T-helper 1 cell treated with Interleukin-12 subunit alpha and Interleukin-12 subunit beta and Interleukin-4 antibody, amounts not matched to agents 30 μg/mL and 1 μg/mL, for 36 hours (primary cell): Measurements from ENCODE around the gene FILIP1.

Experiments used
- H3K27ac Mint-ChIP-seq: one replicate; pipeline ENCODE4 v1.8.0; 2021; ENCODE audit warnings: mild to moderate bottlenecking, mixed read lengths
- H3K27me3 Mint-ChIP-seq: one replicate; pipeline ENCODE4 v1.8.0; 2021; ENCODE audit warnings: low read depth, mixed read lengths
- H3K36me3 Mint-ChIP-seq: one replicate; pipeline ENCODE4 v1.8.0; 2021; ENCODE audit warnings: low read depth, mixed read lengths
- H3K4me1 Mint-ChIP-seq: one replicate; pipeline ENCODE4 v1.8.0; 2021; ENCODE audit warnings: low read depth, mixed read lengths
- H3K4me3 Mint-ChIP-seq: one replicate; pipeline ENCODE4 v1.8.0; 2021; ENCODE audit warnings: mild to moderate bottlenecking, moderate library complexity, mixed read lengths
- H3K9me3 Mint-ChIP-seq: one replicate; pipeline ENCODE4 v1.8.0; 2021; ENCODE audit warnings: mixed read lengths

FILIP1 gene, protein sequence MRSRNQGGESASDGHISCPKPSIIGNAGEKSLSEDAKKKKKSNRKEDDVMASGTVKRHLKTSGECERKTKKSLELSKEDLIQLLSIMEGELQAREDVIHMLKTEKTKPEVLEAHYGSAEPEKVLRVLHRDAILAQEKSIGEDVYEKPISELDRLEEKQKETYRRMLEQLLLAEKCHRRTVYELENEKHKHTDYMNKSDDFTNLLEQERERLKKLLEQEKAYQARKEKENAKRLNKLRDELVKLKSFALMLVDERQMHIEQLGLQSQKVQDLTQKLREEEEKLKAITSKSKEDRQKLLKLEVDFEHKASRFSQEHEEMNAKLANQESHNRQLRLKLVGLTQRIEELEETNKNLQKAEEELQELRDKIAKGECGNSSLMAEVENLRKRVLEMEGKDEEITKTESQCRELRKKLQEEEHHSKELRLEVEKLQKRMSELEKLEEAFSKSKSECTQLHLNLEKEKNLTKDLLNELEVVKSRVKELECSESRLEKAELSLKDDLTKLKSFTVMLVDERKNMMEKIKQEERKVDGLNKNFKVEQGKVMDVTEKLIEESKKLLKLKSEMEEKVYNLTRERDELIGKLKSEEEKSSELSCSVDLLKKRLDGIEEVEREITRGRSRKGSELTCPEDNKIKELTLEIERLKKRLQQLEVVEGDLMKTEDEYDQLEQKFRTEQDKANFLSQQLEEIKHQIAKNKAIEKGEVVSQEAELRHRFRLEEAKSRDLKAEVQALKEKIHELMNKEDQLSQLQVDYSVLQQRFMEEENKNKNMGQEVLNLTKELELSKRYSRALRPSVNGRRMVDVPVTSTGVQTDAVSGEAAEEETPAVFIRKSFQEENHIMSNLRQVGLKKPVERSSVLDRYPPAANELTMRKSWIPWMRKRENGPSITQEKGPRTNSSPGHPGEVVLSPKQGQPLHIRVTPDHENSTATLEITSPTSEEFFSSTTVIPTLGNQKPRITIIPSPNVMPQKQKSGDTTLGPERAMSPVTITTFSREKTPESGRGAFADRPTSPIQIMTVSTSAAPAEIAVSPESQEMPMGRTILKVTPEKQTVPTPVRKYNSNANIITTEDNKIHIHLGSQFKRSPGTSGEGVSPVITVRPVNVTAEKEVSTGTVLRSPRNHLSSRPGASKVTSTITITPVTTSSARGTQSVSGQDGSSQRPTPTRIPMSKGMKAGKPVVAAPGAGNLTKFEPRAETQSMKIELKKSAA (N-terminal part only)

DNA sequence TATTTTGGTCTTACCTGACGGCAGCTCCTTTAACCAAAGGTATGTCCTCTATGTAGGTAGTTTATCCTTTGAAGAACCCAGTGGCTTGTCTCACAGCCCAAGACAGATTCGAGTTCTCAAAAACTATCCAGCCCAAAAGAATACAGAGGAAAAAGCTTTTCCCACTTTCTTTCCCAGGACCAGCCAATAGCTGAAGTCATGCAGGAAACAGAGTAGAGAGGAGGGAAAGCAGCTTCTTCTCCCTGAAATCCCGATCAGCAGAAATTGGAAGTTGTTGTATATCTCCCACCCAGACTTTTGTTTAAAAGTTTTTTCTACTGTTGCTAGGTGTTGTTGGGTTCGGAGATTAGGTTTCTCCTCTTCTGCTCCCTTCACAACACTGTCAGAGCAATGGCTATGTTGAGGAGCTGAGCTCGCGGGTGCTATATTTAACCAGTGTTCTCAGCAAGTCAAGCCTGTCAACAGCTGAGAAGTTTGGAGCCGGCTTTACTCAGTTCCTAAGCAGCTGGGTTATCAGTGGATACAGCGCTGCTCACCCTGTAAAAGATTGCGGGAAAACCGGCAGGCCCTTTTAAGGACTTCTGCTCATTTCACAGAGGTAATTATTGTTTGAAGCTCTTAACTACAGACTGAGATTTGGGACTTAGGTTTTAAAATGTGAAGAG lies at the start of gene FILIP1:
TSS of gene FILIP1 (minus strand) at position 401 of the 665 bp plus-strand sequence. CDS start 78,828 bp downstream, outside the sequence.
- Mint-ChIP-seq H3K9me3 (no peaks in the 10 kb centered on the region), H3K4me3 (peak within 1 kb of the TSS; percentile 8), H3K27ac (no peak within 1 kb of the TSS), H3K4me1 (peaks cover 25% of the 10 kb centered on the region), H3K27me3 (peaks cover 64% of the 10 kb centered on the region), H3K36me3 (peaks cover 2% of the 10 kb centered on the region)

DNA sequence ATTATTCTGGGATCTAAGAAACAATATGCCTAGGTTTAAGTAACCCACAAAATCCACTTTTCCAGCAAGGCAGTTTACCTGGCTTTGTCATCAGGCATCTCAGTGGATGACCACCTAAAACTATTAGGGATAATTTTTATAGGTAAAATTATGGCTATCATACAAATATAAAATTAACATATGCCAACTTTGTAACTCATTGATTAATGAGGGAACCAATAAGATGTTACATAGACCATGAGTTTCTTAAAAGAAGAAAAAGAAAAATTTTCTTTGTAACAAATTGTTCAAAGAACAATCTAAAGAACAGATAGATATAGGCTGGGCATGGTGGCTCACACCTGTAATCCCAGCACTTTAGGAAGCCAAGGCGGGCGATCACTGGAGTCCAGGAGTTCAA lies 49.7 kb upstream of the FILIP1 start:
- no peaks in the 10 kb centered on the region for H3K4me1 Mint-ChIP-seq
- H3K4me3 Mint-ChIP-seq, result no peak overlapping the region

DNA sequence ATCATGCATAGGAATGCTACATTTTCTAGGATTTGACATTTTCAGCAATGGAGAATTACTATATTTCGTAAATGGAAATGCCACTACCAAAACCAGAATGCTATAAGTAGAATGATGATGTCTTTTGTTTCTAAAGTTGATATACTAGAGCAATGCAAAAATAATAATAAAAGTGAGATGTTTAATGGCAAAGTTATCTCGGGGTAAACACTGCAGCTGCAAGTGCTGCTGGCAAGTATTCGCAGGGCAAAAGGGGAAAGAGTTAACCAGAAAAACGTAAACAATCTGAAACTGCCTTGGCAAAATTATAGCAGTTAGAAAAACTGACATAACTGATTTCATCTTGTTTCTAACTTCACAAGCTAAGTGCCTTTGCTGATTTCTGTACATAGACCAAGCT lies 45.5 kb upstream of the FILIP1 start:
- Mint-ChIP-seq H3K4me1 (no peaks in the 10 kb centered on the region), H3K4me3 (no peak overlapping the region), H3K36me3 (no peaks in the 10 kb centered on the region), H3K27me3 (peaks cover 34% of the 10 kb centered on the region), H3K27ac (no peak overlapping the region), H3K9me3 (no peaks in the 10 kb centered on the region)

More for the DNA sequence above, 49.7 kb upstream of the FILIP1 start:
- Mint-ChIP-seq H3K27ac (no peak overlapping the region), H3K27me3 (peaks cover 34% of the 10 kb centered on the region), H3K9me3 (no peaks in the 10 kb centered on the region), H3K36me3 (no peaks in the 10 kb centered on the region)

DNA sequence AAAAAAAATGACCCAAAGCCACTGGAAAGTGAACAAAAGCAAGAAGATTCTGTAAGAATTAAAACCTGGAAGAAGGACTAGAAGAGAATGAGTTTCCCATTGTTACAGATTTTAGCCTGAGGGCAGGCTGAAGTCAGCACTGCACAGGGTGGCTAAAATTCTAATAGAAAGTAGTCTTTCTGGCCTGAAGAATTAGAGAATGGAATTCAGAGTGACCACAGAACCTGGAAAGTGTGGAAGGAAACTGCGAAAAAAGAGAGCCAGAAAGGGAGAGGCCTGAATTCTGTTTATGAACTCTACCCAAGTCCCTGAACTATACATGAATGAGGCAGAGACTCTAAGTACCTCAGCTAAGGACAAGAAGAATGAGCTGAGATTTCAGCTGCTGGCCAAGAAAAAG lies 38.9 kb upstream of the FILIP1 start:
- Mint-ChIP-seq H3K27me3 (peaks cover 38% of the 10 kb centered on the region), H3K27ac (no peak overlapping the region), H3K36me3 (no peaks in the 10 kb centered on the region), H3K9me3 (no peaks in the 10 kb centered on the region), H3K4me1 (no peaks in the 10 kb centered on the region), H3K4me3 (no peak overlapping the region)

DNA sequence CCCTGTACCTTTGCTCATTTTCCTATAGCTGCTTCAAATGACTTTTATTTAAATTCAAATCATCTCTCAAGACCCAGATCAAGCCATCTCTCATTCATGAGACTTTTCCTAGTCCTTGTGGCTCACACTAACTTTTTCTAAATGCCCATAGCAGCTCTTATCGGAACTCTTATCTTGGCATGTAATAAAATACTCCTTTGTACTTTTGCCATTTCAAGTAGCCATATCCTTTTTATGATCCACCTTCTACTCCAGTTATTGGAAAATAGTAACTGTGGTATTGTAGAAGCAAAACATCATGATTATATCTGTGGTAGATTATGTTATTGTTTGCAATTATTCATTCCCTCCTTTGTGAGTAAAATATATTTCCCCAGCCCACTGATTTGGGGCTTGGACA lies 37.6 kb upstream of the FILIP1 start:
- no peaks in the 10 kb centered on the region for H3K36me3 Mint-ChIP-seq
- H3K9me3 Mint-ChIP-seq, result no peaks in the 10 kb centered on the region
- H3K27me3 Mint-ChIP-seq, result peaks cover 49% of the 10 kb centered on the region
- no peak overlapping the region for H3K27ac Mint-ChIP-seq
- H3K4me1 Mint-ChIP-seq, result no peaks in the 10 kb centered on the region
- H3K4me3 Mint-ChIP-seq, result no peak overlapping the region

DNA sequence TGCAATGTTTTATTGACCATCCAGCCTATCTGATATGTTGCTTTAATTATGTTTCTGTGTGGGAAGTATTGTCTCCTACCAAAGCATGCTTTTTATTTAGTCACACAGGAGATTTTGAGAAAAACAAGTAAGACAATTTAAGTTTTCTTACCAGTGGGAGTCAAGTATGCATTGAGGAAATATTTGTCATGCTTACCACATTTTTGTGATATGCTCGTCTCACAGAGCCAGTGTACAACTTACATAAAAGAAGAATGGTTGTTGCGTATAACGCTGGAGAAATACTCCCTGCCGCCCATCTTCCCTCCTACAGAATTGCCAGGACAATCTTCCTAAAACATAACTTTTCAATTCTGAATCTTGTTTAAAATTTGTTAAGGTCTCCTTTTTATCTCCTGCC lies 37.1 kb upstream of the FILIP1 start:
- no peaks in the 10 kb centered on the region for H3K9me3 Mint-ChIP-seq
- H3K4me3 Mint-ChIP-seq, result no peak overlapping the region
- H3K27ac Mint-ChIP-seq, result no peak overlapping the region
- H3K4me1 Mint-ChIP-seq, result no peaks in the 10 kb centered on the region
- no peaks in the 10 kb centered on the region for H3K36me3 Mint-ChIP-seq
- peaks cover 49% of the 10 kb centered on the region for H3K27me3 Mint-ChIP-seq

DNA sequence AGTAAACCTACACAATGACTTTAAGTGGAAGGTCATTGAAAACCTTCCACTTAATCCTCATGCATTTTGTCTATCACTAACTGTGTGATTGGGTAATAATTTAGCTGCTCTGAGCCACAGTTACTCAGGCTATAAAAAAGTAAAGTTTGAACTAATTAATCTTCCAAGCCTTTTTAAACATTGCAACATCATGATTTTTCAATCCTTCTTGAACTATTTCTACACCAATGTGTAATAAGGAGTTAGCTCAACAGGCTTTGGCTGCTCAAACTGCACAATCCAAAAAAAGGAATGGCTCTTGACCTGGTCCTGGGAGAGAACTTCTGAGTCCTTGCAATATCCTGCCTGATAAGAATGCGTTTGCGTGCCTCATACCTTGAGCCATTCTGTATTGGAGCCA lies 34.8 kb upstream of the FILIP1 start:
- H3K36me3 Mint-ChIP-seq, result no peaks in the 10 kb centered on the region
- H3K4me1 Mint-ChIP-seq, result no peaks in the 10 kb centered on the region
- H3K4me3 Mint-ChIP-seq, result no peak overlapping the region
- no peak overlapping the region for H3K27ac Mint-ChIP-seq
- peaks cover 52% of the 10 kb centered on the region for H3K27me3 Mint-ChIP-seq
- no peaks in the 10 kb centered on the region for H3K9me3 Mint-ChIP-seq

DNA sequence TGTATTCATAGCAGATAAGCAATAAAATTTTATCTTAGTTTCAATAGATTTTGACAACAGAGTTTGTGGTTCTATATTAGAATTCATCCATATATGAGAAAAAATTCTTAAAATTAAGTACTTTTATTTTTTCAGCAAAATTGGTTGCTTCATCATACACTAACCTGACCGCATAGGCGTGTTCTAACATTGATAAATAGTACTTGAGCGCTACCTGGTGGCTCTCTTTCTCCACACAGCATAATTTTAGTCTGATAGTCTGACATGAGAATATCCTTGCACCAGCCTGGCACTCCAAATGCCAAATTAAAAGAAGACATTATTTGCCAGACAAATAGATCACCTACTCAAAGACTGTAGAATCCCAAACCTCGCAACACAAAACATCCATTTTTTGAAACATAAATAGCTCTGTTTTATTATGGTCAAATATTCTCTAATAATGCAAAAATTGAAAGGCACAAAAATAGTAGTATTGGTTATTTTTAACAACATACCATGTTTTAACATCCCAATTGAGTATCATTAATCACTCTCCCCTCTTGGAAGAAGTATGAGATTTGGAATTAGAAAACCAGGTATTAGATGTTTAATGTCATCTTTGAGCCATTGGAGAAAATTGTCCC lies 33.0 kb upstream of the FILIP1 start:
- Mint-ChIP-seq H3K36me3 (no peaks in the 10 kb centered on the region), H3K4me1 (no peaks in the 10 kb centered on the region), H3K27ac (no peak overlapping the region), H3K9me3 (no peaks in the 10 kb centered on the region), H3K4me3 (no peak overlapping the region), H3K27me3 (peaks cover 48% of the 10 kb centered on the region)

DNA sequence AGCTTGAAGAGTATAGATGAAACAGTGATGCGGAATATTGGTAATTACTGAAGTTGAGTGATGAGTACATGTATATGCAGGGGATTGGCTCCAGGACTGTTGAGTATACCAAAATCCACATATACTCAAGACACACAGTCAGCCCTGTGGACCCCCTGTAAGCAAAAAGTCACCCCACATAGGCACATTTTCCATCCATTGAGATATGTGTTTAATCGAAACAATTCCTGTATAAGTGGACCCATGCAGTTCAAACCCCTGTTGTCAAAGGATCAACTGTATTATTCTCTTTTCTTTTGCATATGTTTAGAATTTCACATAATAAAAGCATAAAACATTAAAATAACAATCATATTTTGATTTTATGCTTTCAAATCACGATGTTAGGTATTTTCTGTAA lies 32.1 kb upstream of the FILIP1 start:
- no peaks in the 10 kb centered on the region for H3K4me1 Mint-ChIP-seq
- no peak overlapping the region for H3K27ac Mint-ChIP-seq
- H3K27me3 Mint-ChIP-seq, result peaks cover 41% of the 10 kb centered on the region
- no peaks in the 10 kb centered on the region for H3K9me3 Mint-ChIP-seq
- no peaks in the 10 kb centered on the region for H3K36me3 Mint-ChIP-seq
- H3K4me3 Mint-ChIP-seq, result no peak overlapping the region

DNA sequence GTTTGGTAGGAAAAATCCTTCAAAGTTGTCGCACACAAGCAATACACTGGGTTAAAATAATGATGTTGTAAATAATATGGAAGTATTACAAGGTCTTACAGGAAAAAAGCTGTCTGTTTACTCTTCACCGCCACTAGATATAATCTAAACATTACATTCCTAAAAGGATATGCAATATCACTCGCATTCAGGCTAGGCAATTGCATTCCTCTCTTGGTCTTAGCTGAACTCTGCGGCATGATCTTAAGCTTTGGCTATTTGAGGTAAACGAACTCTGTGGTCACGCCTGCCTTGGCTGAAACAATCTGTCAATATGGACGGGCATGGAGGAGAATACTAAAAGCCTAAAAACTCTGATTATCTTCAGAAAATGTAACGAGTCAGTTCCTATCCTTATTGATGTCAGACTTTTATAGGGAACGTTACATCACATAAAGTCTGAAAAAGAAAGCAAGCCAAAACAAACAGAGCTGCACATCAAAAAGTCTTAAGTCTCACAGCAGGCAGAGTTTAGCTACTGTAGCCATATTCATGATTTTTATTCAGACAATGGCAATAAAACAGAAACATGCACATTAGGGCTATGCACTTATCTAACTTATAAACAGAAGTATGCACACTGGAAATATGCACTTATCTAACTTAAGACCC lies 30.8 kb upstream of the FILIP1 start:
- no peaks in the 10 kb centered on the region for H3K36me3 Mint-ChIP-seq
- no peaks in the 10 kb centered on the region for H3K9me3 Mint-ChIP-seq
- no peak overlapping the region for H3K4me3 Mint-ChIP-seq
- H3K4me1 Mint-ChIP-seq, result no peaks in the 10 kb centered on the region
- H3K27ac Mint-ChIP-seq, result no peak overlapping the region
- peaks cover 38% of the 10 kb centered on the region for H3K27me3 Mint-ChIP-seq

DNA sequence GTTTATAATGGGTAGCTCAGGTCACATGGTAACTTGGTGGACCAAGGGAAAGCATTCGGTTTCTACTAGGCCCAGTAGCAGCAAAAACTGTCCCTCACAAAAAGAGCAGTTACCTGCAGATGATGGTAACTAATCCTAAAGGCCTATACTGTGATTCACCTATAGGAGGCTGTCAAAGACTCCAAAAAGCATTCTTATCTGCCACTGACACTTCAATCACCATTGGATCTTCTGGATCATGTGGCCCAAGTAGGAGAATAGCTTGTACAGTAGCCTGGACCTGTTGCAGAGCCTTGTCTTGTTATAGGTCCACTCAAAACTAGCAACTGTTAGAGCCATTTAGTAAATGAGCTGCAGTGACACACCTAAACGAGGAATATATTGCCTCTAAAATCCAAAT lies 23.2 kb upstream of the FILIP1 start:
- H3K27ac Mint-ChIP-seq, result no peak overlapping the region
- H3K36me3 Mint-ChIP-seq, result no peaks in the 10 kb centered on the region
- H3K27me3 Mint-ChIP-seq, result peaks cover 5% of the 10 kb centered on the region
- H3K4me1 Mint-ChIP-seq, result no peaks in the 10 kb centered on the region
- peaks cover 3% of the 10 kb centered on the region for H3K9me3 Mint-ChIP-seq
- no peak overlapping the region for H3K4me3 Mint-ChIP-seq

DNA sequence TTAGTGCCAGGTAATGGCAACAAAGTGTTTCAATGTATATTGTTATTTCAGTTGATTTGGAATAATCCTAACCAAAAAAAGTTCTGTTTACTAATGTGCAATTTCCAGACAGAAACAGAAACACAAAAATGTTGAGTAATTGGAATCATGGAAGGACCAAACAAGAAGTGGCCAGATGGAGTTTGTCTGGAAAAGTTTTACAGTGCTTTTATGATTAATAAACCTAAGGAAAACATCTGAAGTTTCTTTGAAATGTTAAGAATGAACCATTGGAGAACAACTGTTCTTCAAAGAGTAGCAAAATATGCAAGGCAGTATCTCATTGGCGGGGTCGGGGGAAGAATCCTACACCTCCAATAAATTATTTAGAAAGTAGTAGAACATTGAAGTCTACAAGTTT lies 19.0 kb upstream of the FILIP1 start:
- H3K27ac Mint-ChIP-seq, result no peak overlapping the region
- H3K9me3 Mint-ChIP-seq, result peaks cover 3% of the 10 kb centered on the region
- no peaks in the 10 kb centered on the region for H3K36me3 Mint-ChIP-seq
- H3K4me1 Mint-ChIP-seq, result no peaks in the 10 kb centered on the region
- H3K27me3 Mint-ChIP-seq, result peaks cover 5% of the 10 kb centered on the region
- H3K4me3 Mint-ChIP-seq, result no peak overlapping the region

DNA sequence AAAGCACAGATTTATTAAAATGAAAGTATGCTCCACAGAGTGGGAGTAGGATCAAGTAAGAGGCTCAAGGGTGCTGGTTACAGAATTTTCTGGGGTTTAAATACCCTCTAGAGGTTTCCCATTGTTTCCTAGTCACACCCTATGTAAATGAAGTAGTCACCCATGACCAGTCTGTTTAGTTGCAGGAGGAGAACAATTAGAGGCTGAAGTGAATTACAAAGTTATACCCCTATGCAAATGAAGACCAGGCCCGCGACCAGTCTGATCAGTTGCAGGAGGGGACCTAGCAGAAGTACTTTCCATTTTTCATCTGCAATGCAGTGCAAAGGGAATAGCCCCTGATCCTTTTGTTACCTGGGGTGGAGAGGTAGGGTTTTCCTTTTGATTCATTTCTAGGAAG lies 11.8 kb upstream of the FILIP1 start:
- Mint-ChIP-seq H3K9me3 (no peaks in the 10 kb centered on the region), H3K27me3 (peaks cover 12% of the 10 kb centered on the region), H3K4me3 (no peak overlapping the region), H3K27ac (no peak overlapping the region), H3K36me3 (no peaks in the 10 kb centered on the region), H3K4me1 (no peaks in the 10 kb centered on the region)
